ENCODE results near the gene VTN.
"Not testable (repeated sequence)": the region's sequence is repeated elsewhere in the genome, so short reads cannot be mapped to it uniquely, and the experiment has no call there.

The VTN gene

GRCh38 chr17:28343491-28343932 is 26.6 kb downstream of the VTN start:
- no peak for TF ChIP-seq CTCF (conservative IDR thresholded peaks at IDR 0.05; ENCODE audit: low read depth, low read length)
- no peak overlapping the region for H3K4me3 ChIP-seq (ENCODE audit: low read length)

GRCh38 chr17:28342313-28342712 is 27.8 kb downstream of the VTN start:
- H3K4me3 ChIP-seq (ENCODE audit: low read length): no peak overlapping the region
- no peak for DNase-seq (ENCODE audit: low read depth)
- no peak for TF ChIP-seq CTCF (conservative IDR thresholded peaks at IDR 0.05; ENCODE audit: low read depth, low read length)

More at GRCh38 chr17:28343491-28343932, 26.6 kb downstream of the VTN start:
- no peak for DNase-seq (ENCODE audit: low read depth)

GRCh38 chr17:28341516-28341915 is 28.6 kb downstream of the VTN start:
- no peak for TF ChIP-seq CTCF (conservative IDR thresholded peaks at IDR 0.05; ENCODE audit: low read depth, low read length)
- H3K4me3 ChIP-seq (ENCODE audit: low read length): no peak overlapping the region
- DNase-seq (ENCODE audit: low read depth): no peak

GRCh38 chr17:28340374-28340773 is 29.7 kb downstream of the VTN start:
- DNase-seq (ENCODE audit: low read depth): no peak
- H3K4me3 ChIP-seq (ENCODE audit: low read length): no peak overlapping the region
- TF ChIP-seq CTCF (conservative IDR thresholded peaks at IDR 0.05; ENCODE audit: low read depth, low read length): no peak

DNA sequence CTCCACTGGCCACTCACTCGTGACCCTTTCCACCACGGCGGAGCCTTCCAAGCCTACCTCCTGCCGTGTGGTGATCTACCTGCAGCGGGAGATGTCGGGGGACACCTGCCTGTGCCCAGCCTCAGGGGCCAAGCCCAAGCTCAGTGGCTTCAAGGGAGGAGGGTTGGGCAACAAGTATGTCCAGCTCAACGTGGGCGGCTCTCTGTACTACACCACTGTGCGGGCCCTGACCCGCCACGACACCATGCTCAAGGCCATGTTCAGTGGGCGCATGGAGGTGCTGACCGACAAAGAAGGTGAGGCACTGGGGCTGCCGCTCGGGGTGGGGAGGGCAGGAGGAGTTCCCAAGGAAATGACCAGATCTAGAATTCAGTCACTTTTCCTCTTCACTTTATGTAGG is 30.7 kb downstream of the VTN start:
- no peak overlapping the region for H3K4me3 ChIP-seq (ENCODE audit: low read length)
- DNase-seq (ENCODE audit: low read depth): no peak
- TF ChIP-seq CTCF (conservative IDR thresholded peaks at IDR 0.05; ENCODE audit: low read depth, low read length): no peak

GRCh38 chr17:28338769-28339212 is 31.3 kb downstream of the VTN start:
- not testable (repeated sequence) for DNase-seq (ENCODE audit: low read depth); H3K4me3 ChIP-seq (ENCODE audit: low read length)

DNA sequence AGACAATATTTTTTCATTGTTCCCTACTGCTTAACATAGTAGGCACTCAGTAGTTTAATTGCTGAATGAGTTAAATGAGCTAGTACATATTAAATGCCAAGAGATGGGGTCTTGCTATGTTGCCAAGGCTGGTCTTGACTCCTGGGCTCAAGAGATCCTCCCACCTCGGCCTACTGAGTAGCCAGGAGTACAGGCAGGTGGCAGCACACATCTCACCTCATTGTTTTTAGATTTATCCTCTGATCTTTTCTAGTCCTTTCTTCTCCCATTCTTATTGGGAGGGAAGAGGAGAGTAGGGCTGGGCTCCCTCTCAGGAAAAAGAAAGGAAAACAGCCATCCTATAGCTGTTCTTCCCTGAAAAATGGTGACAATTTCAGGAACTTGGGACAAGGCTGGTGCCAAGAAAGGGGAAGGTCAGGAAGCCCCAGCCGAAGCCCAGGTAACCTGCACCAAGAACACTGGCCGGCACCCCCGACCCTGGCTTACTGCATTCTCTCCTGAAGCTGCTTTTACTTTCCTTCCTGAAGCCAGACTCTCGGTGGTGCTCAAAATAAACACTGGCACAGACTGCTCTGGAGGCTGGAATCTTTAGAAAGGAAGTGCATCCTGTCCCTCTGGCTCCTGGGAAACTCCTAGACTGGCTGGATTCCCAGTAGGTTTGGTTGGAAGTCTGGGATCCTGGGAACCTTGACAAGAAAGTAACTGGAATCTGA is 31.9 kb downstream of the VTN start:
- DNase-seq (ENCODE audit: low read depth): no peak
- TF ChIP-seq CTCF (conservative IDR thresholded peaks at IDR 0.05; ENCODE audit: low read depth, low read length): no peak
- H3K4me3 ChIP-seq (ENCODE audit: low read length): no peak overlapping the region
